Panc1 (cell line): Measurements from ENCODE around the gene GJB4. TPM values are rescaled to one million over a fixed set of nuclear protein-coding genes. Genes with fewer than 3 reads are reported as not detected.

ENCODE experiments used
- ATAC-seq: fragments of 200-7000 bp; cut with Tn5 transposase; 2 replicates; pipeline ENCODE4 v1.9.1; 2020; ENCODE audit warnings: mild to moderate bottlenecking, moderate library complexity
- BruUV-seq: library from RNA; stranded (reverse); fragments of 400-500 nt; replicated peaks from 2 replicates; lab custom pipeline; 2021; lab: Mats Ljungman, UMichigan
- CTCF ChIA-PET: fragments of 300-600 bp; sonication (Branson Sonifier 250); formaldehyde crosslinking; loops from one replicate; lab custom pipeline; 2022; ENCODE audit warnings: antibody characterized with exemption; lab: Charles Lee
- POLR2A ChIA-PET: fragments of 300-600 bp; sonication (Branson Sonifier 250); formaldehyde crosslinking; loops from one replicate; lab custom pipeline; 2022; ENCODE audit warnings: antibody characterized with exemption; lab: Charles Lee
- DNase-seq: peaks from one replicate; pipeline ENCODE4 v3.0.0-alpha.2; 2010; ENCODE audit warnings: low read depth, low spot score
- H3K27ac ChIP-seq: 2 replicates; pipeline ENCODE4 v1.5.1; 2011; ENCODE audit warnings: mild to moderate bottlenecking, low read length, inconsistent platforms
- H3K27me3 ChIP-seq: fragments of 200-500 bp; sonication (Bioruptor generic); 2 replicates; pipeline ENCODE4 v1.6.0; 2014; ENCODE audit warnings: low read length, inconsistent platforms; ENCODE audit not compliant: control insufficient read depth, insufficient read depth
- H3K36me3 ChIP-seq: fragments of 200-500 bp; sonication (Bioruptor generic); 2 replicates; pipeline ENCODE4 v1.5.1; 2014; ENCODE audit warnings: inconsistent platforms, mild to moderate bottlenecking, low read length, moderate library complexity; ENCODE audit not compliant: control insufficient read depth, insufficient read depth
- H3K4me1 ChIP-seq: 2 replicates; pipeline ENCODE4 v1.5.1; 2011; ENCODE audit warnings: inconsistent platforms, mild to moderate bottlenecking, low read length, moderate library complexity; ENCODE audit not compliant: control insufficient read depth, insufficient read depth
- H3K4me3 ChIP-seq, 2 experiments: 2 replicates each; pipeline ENCODE4 v1.5.1; 2011 to 2012; ENCODE audit warnings: low read depth in 2 of 2, low read length in 2 of 2, mild to moderate bottlenecking in 2 of 2, inconsistent platforms in 1 of 2, moderate library complexity in 1 of 2
- H3K9me3 ChIP-seq: fragments of 200-500 bp; sonication (Bioruptor generic); 2 replicates; pipeline ENCODE4 v1.5.1; 2014; ENCODE audit warnings: low read depth, mild to moderate bottlenecking, inconsistent platforms, low read length, moderate library complexity; ENCODE audit not compliant: control insufficient read depth, insufficient read depth
- CTCF ChIP-seq: fragments of 450-650 bp; IDR thresholded peaks from 2 replicates; pipeline ENCODE4 v1.5.1; 2017; ENCODE audit warnings: mild to moderate bottlenecking
- POLR2AphosphoS5 ChIP-seq: IDR thresholded peaks from 2 replicates; pipeline ENCODE4 v1.6.1; 2012; ENCODE audit warnings: mild to moderate bottlenecking, low read depth, low read length, moderate library complexity
- SIN3A ChIP-seq: IDR thresholded peaks from 2 replicates; pipeline ENCODE4 v1.6.1; 2012; ENCODE audit warnings: low read depth, mild to moderate bottlenecking, low read length, moderate library complexity, borderline replicate concordance; ENCODE audit not compliant: insufficient read depth
- TCF7L2 ChIP-seq: IDR thresholded peaks from 2 replicates; pipeline ENCODE4 v1.6.1; 2011; ENCODE audit warnings: mild to moderate bottlenecking, low read depth, low read length, inconsistent platforms
- in situ Hi-C: cut with HindIII; loops from 2 replicates; pipeline ENCODE4 v1.10.0; 2016; ENCODE audit warnings: low sequenced_read_pairs, low pct_unique_long_range_greater_than_20kb
- intact Hi-C: fragments of 100-400 bp; cut with micrococcal nuclease; formaldehyde crosslinking; loops from one replicate; pipeline ENCODE4 v1.10.0; 2022; ENCODE audit not compliant: unreplicated experiment
- total RNA-seq: library from RNA; stranded (reverse); gene quantifications from one replicate; pipeline ENCODE4 v1.2.1, GENCODE V29; 2021; ENCODE audit not compliant: unreplicated experiment
- TF ChIP-seq, protein P1 (sequence below), 2 experiments: IDR thresholded peaks; 2 replicates each; pipeline ENCODE4 v1.6.1; 2011 to 2012; ENCODE audit warnings: low read depth in 2 of 2, control low read depth in 1 of 2, low read length in 1 of 2, mild to moderate bottlenecking in 1 of 2, moderate library complexity in 1 of 2; ENCODE audit not compliant: insufficient read depth in 1 of 2

Gene GJB4
- total RNA-seq, 1 experiment from 2014 or later = not detected

DNA sequence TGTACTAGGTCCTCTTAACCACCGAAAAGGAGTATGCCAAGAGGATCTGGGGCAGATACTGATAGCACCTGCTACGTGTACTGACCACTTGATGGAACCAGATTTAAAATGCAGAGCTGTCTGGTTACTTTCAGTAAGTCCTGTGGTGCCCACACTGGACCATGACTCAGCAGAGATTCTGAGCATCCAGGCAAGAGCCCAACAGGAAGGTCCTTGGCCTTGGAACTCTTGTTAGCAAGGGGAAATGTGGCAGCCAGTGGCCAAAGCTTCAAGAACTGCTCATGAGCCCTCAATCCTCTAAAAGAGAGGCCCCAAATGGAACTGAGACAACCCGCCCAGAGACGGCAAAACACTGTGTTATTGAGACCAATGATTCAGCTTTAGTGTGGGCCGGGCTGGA is 8.9 kb upstream of the GJB4 start:
- intact Hi-C loops = no loop called here
- no peak for DNase-seq
- BruUV-seq = no TSS peak
- ChIA-PET POLR2A (no interaction called here), CTCF (interaction anchor here (1.2 kb wide), 1 partner anchor 8 kb away, joined by 4 read pairs; no protein-coding TSS in a partner anchor)
- no peaks in the 10 kb centered on the region for H3K4me1 ChIP-seq
- no peaks in the 10 kb centered on the region for H3K36me3 ChIP-seq
- no peak overlapping the region for H3K27ac ChIP-seq
- H3K27me3 ChIP-seq = no peaks in the 10 kb centered on the region
- H3K4me3 ChIP-seq = no peak overlapping the region
- no peak for ATAC-seq
- no peak for TF ChIP-seq SIN3A
- TF ChIP-seq POLR2AphosphoS5 = no peak
- no peak for TF ChIP-seq TCF7L2
- in situ Hi-C loops = no loop called here
- H3K9me3 ChIP-seq = no peaks in the 10 kb centered on the region

- no peak for ATAC-seq
- Histone ChIP-seq H3K9me3 (no peaks in the 10 kb centered on the region), H3K27me3 (no peaks in the 10 kb centered on the region), H3K27ac (no peak overlapping the region), H3K4me3 (no peak overlapping the region), H3K4me1 (no peaks in the 10 kb centered on the region), H3K36me3 (no peaks in the 10 kb centered on the region)
- DNase-seq = no peak
- intact Hi-C loops (no loop called here), in situ Hi-C loops (no loop called here)
- TF ChIP-seq, protein P1, sequence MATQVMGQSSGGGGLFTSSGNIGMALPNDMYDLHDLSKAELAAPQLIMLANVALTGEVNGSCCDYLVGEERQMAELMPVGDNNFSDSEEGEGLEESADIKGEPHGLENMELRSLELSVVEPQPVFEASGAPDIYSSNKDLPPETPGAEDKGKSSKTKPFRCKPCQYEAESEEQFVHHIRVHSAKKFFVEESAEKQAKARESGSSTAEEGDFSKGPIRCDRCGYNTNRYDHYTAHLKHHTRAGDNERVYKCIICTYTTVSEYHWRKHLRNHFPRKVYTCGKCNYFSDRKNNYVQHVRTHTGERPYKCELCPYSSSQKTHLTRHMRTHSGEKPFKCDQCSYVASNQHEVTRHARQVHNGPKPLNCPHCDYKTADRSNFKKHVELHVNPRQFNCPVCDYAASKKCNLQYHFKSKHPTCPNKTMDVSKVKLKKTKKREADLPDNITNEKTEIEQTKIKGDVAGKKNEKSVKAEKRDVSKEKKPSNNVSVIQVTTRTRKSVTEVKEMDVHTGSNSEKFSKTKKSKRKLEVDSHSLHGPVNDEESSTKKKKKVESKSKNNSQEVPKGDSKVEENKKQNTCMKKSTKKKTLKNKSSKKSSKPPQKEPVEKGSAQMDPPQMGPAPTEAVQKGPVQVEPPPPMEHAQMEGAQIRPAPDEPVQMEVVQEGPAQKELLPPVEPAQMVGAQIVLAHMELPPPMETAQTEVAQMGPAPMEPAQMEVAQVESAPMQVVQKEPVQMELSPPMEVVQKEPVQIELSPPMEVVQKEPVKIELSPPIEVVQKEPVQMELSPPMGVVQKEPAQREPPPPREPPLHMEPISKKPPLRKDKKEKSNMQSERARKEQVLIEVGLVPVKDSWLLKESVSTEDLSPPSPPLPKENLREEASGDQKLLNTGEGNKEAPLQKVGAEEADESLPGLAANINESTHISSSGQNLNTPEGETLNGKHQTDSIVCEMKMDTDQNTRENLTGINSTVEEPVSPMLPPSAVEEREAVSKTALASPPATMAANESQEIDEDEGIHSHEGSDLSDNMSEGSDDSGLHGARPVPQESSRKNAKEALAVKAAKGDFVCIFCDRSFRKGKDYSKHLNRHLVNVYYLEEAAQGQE (IDR thresholded peaks at IDR 0.05; ENCODE audit: insufficient read depth in 1 of 2, low read depth in 2 of 2, low read length in 1 of 2) = no peak
- no peak for TF ChIP-seq CTCF
- BruUV-seq = no TSS peak
- POLR2A ChIA-PET = no interaction called here
- CTCF ChIA-PET = no interaction called here
Measured at GRCh38 chr1:34753163-34753562, 6.4 kb upstream of the GJB4 start.

DNA sequence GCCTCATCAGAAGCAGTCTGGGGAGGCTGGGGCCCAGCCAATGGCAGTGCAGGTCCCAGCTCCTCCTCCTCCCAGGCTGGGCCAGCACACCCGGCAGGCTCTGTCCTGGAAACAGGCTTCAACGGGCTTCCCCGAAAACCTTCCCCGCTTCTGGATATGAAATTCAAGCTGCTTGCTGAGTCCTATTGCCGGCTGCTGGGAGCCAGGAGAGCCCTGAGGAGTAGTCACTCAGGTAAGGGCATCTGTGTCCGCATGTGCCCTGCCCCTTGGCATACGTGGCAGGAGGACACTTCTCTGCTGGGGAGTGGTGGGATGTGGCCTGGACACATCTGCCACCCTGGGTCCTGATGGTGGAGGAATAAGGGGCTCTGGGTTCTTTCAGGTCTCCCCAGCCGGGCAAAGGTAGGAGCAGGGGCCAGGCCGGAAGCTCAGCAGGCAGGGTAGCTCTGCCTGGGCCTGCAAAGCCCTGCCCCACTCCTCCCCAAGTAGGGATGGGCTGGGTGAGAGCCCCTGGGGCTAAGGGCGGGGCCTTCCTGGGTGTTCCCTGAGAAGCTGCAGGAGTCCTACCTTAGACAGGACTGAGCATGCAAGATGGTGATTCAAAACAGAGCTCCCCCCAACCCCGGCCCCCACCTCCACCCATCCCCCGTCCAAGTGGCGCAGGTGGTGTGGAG is 4.4 kb upstream of the GJB4 start, which contains the start of gene GJB5:
Gene GJB5 (plus strand): TSS at position 84 of the 674 bp plus-strand sequence. CDS start 2,284 bp downstream, outside the sequence.
- DNase-seq = no peak
- ChIA-PET CTCF (interaction anchor here (1.6 kb wide), 1 partner anchor 12 kb away, joined by 3 read pairs; no protein-coding TSS in a partner anchor), POLR2A (no interaction called here)
- in situ Hi-C loops (no loop called here), intact Hi-C loops (no loop called here)
- Histone ChIP-seq H3K27ac (no peak within 1 kb of the TSS), H3K9me3 (no peaks in the 10 kb centered on the region), H3K36me3 (no peaks in the 10 kb centered on the region), H3K27me3 (no peaks in the 10 kb centered on the region), H3K4me1 (no peaks in the 10 kb centered on the region), H3K4me3 (no peak within 1 kb of the TSS)
- no peak for ATAC-seq
- BruUV-seq = no TSS peak
- TF ChIP-seq SIN3A (no peak), POLR2AphosphoS5 (no peak), CTCF (no peak), TCF7L2 (no peak)
- TF ChIP-seq, protein P1 (IDR thresholded peaks at IDR 0.05; ENCODE audit: insufficient read depth in 1 of 2, low read depth in 2 of 2, low read length in 1 of 2) = no peak
